Measurements from ENCODE around the gene INO80C.

INO80C gene

DNA sequence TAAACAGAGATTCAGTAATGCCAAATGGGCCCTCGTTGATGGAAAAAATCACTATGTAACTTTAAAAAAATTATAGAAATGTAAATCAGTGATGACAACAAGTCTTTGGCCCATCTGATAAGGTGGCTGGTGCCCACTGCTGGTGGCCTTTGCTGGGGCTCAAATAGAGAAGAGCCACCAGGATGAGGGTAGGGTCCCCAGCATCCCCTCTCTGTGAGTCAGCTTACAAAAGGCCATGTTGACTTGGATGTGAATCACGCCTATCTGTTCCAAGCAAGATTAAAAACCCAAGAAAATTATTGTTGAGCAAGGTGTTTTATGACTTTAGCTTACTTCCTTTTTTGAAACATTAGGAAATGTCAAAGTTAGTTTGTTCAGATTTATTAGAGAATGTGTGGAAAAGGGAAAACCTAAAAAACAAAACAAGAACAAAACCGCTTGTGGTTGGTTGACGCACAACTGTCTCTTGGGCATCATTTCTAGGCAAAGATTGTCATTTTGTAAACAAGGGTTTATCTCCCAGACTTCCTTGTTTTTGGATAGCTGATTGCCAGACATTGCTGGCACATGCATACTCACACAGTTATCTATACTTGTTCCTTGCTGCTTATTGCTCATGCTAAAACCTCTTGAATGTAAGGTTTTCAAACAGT lies 66.9 kb downstream of the INO80C start:
- no peak for DNase-seq (ENCODE audit: low spot score)

DNA sequence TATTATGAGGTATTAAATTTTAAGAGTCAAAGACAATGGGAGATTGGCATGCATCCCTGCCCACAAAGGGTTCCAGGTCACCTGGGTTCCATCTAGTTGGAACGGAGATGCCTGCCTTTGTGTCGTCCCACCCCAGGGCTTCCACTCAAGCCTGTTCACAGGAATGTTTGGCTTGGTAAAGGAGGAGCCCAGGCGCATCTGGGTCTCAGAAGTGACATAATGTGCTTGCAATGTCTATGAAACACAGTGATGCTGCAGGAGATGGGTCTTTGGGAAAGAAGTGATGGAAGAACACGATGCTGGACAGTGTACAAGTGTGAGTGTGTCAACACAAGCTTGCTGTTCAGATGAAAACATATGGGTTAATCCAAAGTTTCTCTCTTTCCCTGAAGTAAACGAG lies 71.0 kb downstream of the INO80C start:
- no peak for DNase-seq (ENCODE audit: low spot score)

DNA sequence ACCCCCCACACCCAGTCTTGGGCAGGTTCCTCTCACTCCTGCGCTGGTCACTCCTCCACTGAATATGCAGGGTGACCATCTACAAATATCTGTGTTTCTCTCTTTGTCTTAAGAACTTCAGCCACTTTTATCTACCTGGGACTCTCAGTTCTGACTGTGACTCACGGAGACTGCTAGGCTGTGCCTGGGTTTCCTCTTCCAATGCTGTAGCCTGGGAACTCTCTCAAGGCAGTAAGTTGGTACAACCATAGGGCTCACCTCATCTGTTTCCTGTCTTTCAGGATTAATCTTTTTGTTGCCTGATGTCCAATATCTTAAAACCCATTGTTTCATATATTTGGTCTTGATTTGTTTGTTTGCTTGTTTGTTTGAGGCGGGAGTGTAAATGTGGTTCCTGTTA lies 73.4 kb downstream of the INO80C start:
- DNase-seq (ENCODE audit: low spot score): no peak

DNA sequence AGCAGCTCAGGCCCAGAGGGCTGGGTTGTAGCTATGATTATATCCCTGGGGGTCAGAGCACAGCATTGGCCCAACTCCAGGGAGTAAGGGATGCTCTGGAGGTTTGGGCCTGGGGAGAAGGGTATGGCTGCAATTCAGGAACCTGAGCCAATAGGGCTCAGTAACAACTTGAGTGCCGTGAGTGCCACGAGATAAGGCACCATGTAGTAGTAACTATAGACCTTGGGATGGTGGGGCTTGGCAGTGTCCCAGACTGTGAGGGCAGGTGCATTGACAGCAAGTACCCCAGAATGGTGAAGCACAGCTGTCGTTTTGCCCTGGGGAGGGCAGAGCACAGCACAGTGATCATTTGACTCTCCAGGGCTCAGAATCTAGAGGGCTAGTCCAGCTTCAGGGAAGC lies 75.5 kb downstream of the INO80C start:
- DNase-seq (ENCODE audit: low spot score): no peak

DNA sequence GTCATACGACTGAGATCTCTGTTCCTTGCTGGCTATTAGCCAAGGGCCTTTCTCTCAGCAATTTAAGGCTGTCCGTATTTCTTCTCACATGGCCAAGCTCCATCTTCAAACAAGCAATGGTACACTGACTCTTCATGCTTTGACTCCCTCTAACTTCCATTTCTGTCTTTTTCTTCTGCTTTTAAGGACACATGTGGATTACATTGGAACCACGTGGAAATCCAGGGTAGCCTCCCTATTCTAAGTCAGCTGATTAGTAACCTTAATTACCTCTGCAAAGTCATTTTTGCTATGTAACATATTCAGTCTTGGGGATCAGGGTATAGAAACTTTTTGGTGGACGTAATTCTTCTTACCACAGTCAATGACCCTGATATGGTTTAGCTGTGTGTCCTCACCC lies 79.2 kb downstream of the INO80C start:
- DNase-seq (ENCODE audit: low spot score): no peak
